K562 (cell line): Measurements from ENCODE around the gene DSTYK. TPM values are rescaled to one million over a fixed set of nuclear protein-coding genes. Genes with fewer than 3 reads are reported as not detected.

ENCODE experiments used
- ARID1B ChIP-seq: fragments of 450-650 bp; IDR thresholded peaks from 2 replicates; pipeline ENCODE4 v1.6.1; 2016; ENCODE audit warnings: antibody characterized with exemption, mild to moderate bottlenecking, inconsistent platforms
- CBX3 ChIP-seq, 2 experiments: IDR thresholded peaks; 1 replicate in 1 of 2; 2 replicates in 1 of 2; pipeline ENCODE4 v1.6.1; 2012; ENCODE audit warnings: inconsistent platforms in 2 of 2, low read length in 2 of 2, borderline replicate concordance in 1 of 2, control low read depth in 1 of 2
- CHCHD3 ChIP-seq: fragments of 250-450 bp; sonication (Bioruptor Pico); IDR thresholded peaks from 2 replicates; pipeline ENCODE4 v2.1.2; 2022; ENCODE audit warnings: mild to moderate bottlenecking
- COPS2 ChIP-seq: fragments of 450-650 bp; conservative IDR thresholded peaks from 2 replicates; pipeline ENCODE4 v1.6.1; 2016; ENCODE audit warnings: mild to moderate bottlenecking, moderate library complexity
- DNMT1 ChIP-seq: fragments of 450-650 bp; IDR thresholded peaks from 2 replicates; pipeline ENCODE4 v1.6.1; 2016; ENCODE audit warnings: antibody characterized with exemption, mild to moderate bottlenecking
- DPF2 ChIP-seq: fragments of 450-650 bp; IDR thresholded peaks from 2 replicates; pipeline ENCODE4 v1.6.1; 2016
- GTF2A2 ChIP-seq: IDR thresholded peaks from 2 replicates; pipeline ENCODE4 v1.6.1; 2016; ENCODE audit warnings: mild to moderate bottlenecking, missing genetic modification characterization, missing compliant biosample characterization
- NR2C1 ChIP-seq, 2 experiments: fragments of 450-650 bp; IDR thresholded peaks; 2 replicates each; pipeline ENCODE4 v1.6.1; 2017; ENCODE audit warnings: mild to moderate bottlenecking in 2 of 2, antibody characterized with exemption in 1 of 2, inconsistent platforms in 1 of 2, missing compliant biosample characterization in 1 of 2, missing genetic modification characterization in 1 of 2
- POLR2H ChIP-seq: IDR thresholded peaks from 2 replicates; pipeline ENCODE4 v1.6.1; 2016; ENCODE audit warnings: missing genetic modification characterization, low read depth, mild to moderate bottlenecking, control low read depth, missing compliant biosample characterization, moderate library complexity
- ZNF197 ChIP-seq: fragments of 200-800 bp; sonication (Bioruptor generic); IDR thresholded peaks from 2 replicates; pipeline ENCODE4 v1.6.1; 2016; ENCODE audit warnings: low read depth, missing genetic modification characterization, missing compliant biosample characterization
- ZNF77 ChIP-seq: fragments of 250-450 bp; sonication (Bioruptor Pico); IDR thresholded peaks from 2 replicates; pipeline ENCODE4 v1.5.0; 2020
- polyA plus RNA-seq, 8 experiments: library from polyadenylated mRNA; depleted of rRNA in 4 of 8; stranded (reverse) in 5 of 8; unstranded in 3 of 8; fragments of >200 nt; fragmentation: Nextera tagmentation in 2 of 8; fragmentation: Illumina TruSeq in 1 of 8; extraction: Ambion mirVana in 2 of 8; extraction: Trizol in 1 of 8; gene quantifications; 2 replicates each; pipeline versions ENCODE4 v1.2.1 to v1.2.3, GENCODE V29; 2011 to 2014; ENCODE audit warnings: inconsistent platforms in 1 of 8, missing spikeins in 1 of 8
- total RNA-seq, 7 experiments: library from RNA; depleted of rRNA in 6 of 7; stranded (reverse); fragments of >200 nt in 6 of 7; fragmentation: Illumina TruSeq in 2 of 7; extraction: Trizol in 2 of 7; gene quantifications; 2 replicates each; pipeline versions ENCODE4 v1.2.1 to v1.2.3, GENCODE V29; 2011 to 2021; ENCODE audit warnings: low replicate concordance in 1 of 7
- TF ChIP-seq, protein P1 (sequence below): sonication (generic); formaldehyde crosslinking; IDR thresholded peaks from 2 replicates; pipeline ENCODE4 v1.8.0; 2023; ENCODE audit warnings: mild to moderate bottlenecking, missing genetic modification reagents
- TF ChIP-seq, protein P2 (sequence below): fragments of 450-650 bp; IDR thresholded peaks from one replicate; pipeline ENCODE4 v1.6.1; 2018; ENCODE audit warnings: mild to moderate bottlenecking, moderate library complexity; ENCODE audit not compliant: partially characterized antibody

DSTYK gene
- total and polyA plus RNA-seq, 9 of the 15 experiments (the other 6 are each of a cell fraction or from before 2014, with no cell fraction given), result 4.2 to 7.1 (median 6.2) TPM

DNA sequence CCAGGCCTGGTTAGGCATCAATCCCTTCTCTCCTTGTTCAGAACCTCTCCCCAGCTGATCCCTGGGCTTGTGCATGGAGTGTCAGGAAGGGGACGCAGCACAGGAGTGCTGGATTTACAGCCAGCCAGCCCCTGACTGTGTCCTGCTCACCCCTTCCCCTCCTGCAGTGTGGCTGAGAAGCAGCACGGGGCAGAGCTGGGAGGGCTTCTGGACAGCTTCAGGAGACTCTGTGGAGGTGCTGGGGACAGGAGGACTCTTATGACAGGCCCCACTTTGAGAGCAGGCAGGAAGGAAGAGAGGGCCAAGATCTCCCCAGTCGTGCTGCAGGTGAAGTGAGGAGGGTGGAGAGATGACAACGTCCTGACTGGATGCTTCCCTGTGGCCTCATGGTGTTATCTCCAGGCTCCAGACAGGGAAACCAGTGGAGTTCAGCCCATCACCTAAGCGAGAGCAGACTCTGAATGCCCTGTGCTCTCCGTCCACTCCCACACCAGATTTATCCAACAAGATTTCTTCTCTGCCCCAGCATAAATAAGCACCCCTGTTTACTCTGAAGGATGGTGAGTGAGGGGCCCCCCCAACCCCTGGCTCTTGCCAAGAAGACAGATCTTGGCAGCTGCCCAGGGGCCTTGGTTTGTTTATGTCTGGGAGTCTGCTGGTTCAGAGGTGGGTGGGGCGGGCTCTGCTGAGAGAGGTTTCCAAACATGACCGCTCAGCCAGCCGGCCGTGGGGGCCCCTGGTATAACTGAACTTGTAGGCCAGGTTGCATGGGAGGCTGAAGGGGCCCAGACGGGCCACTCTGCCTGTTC lies 37.5 kb upstream of the DSTYK start (continued):
- TF ChIP-seq ARID1B (peak; percentile 83), GTF2A2 (tag) (no peak), CBX3 (IDR thresholded peaks at IDR 0.05; ENCODE audit: borderline replicate concordance in 1 of 2, low read length in 2 of 2) (no peak), CHCHD3 (CRISPR knock-in tag) (no peak), ZNF197 (CRISPR knock-in tag) (no peak), POLR2H (tag) (no peak), COPS2 (no peak), ZNF77 (no peak), NR2C1 (IDR thresholded peaks at IDR 0.05) (no peak), NR2C1 (tag; IDR thresholded peaks at IDR 0.05) (no peak), DPF2 (peak; percentile 33; the same call in 1 of the 2 replicates), DNMT1 (no peak)
- TF ChIP-seq, protein P1, sequence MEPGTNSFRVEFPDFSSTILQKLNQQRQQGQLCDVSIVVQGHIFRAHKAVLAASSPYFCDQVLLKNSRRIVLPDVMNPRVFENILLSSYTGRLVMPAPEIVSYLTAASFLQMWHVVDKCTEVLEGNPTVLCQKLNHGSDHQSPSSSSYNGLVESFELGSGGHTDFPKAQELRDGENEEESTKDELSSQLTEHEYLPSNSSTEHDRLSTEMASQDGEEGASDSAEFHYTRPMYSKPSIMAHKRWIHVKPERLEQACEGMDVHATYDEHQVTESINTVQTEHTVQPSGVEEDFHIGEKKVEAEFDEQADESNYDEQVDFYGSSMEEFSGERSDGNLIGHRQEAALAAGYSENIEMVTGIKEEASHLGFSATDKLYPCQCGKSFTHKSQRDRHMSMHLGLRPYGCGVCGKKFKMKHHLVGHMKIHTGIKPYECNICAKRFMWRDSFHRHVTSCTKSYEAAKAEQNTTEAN (CRISPR knock-in tag), result no peak
- TF ChIP-seq, protein P2, sequence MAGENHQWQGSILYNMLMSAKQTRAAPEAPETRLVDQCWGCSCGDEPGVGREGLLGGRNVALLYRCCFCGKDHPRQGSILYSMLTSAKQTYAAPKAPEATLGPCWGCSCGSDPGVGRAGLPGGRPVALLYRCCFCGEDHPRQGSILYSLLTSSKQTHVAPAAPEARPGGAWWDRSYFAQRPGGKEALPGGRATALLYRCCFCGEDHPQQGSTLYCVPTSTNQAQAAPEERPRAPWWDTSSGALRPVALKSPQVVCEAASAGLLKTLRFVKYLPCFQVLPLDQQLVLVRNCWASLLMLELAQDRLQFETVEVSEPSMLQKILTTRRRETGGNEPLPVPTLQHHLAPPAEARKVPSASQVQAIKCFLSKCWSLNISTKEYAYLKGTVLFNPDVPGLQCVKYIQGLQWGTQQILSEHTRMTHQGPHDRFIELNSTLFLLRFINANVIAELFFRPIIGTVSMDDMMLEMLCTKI, result no peak
- TF ChIP-seq, all 486 proteins: peak for 41
